GM19324 (cell line): Measurements from ENCODE around the gene IL21R.

Source experiments
- ATAC-seq: cut with Tn5 transposase; IDR thresholded peaks from one replicate; pipeline ENCODE4 v1.9.1; 2021; ENCODE audit warnings: mild to moderate bottlenecking, moderate library complexity; ENCODE audit not compliant: unreplicated experiment, low FRiP score

IL21R gene

GRCh38 chr16:27401768-27402568, at the start of gene IL21R:
Gene IL21R (plus strand): TSS chr16:27402174. CDS start chr16:27430072, 27,898 bp downstream.
- peak; percentile 66 for ATAC-seq

DNA sequence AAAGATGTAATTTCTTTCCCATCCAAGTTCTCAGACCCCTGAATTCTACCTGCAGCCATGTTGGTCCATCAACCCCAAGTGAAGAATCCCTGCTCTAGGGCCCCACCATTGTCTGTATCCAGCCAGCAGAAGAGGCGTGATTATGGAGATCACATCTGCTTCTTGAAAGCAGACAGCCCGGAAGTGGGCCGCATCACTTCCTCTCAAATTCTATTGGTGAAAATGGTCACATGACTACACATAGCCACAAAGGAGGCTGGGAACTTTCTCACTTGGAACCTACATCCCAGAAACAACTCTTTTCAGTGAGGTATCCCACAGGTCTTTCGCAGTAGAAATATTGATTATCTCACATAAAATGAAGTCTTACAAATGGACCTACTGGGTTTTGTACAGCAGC, 48.1 kb upstream of the IL21R start:
- ATAC-seq = no peak

DNA sequence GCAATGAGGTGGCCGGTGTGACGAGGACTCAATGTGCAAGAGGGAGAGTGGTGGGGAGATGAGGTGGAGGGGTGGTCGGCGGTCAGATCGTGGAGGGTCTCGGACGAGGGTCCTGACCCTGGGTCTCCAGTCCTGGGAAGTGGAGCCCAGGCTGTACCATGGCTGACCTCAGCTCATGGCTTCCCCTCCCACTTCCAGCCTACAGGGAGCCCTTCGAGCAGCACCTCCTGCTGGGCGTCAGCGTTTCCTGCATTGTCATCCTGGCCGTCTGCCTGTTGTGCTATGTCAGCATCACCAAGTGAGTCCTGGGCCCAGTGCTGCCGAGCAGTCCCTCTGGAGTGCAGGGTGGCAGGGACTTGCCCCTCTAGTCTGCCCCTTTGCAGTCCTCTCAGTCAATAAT, 46.4 kb upstream of the IL21R start:
- no peak for ATAC-seq

DNA sequence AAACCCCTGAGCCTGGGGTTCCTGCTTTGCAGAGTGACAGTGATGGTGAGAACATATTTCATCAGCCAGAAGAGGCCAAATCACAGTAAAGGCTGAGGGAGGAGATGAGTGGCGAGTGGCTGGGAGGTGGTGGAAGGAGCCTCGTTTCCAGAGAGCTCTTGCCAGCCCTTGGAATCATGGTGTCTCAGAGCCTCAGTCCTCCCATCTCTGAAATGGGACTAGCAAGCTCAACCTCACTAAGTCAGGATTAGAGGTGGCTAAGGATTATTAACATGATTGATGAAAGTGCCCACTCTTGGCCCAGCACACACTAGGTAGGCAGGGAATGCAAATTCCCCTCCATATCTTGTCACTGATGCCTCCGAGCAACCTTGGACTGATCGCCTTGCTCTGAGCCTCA, 45.2 kb upstream of the IL21R start:
- no peak for ATAC-seq

DNA sequence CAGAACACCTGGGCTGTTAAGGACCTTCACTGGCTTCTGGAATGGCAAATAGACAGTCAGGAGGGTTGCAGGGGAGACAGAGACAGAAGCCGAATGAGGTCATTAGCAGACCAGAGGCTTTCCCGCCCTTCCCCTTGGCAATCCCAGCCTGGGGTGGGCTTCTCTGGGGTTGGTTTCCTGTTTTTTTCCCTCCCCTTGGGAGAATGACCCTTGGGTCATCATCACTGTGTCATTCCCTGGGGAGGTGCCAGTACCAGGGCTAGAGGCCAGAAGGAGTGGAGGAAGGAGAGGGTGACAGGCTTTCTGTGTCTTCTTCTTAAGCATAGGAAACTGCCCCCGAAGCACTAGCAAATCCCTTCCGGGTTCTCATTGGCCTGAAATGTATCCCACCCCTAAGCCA, 42.9 kb upstream of the IL21R start:
- no peak for ATAC-seq

DNA sequence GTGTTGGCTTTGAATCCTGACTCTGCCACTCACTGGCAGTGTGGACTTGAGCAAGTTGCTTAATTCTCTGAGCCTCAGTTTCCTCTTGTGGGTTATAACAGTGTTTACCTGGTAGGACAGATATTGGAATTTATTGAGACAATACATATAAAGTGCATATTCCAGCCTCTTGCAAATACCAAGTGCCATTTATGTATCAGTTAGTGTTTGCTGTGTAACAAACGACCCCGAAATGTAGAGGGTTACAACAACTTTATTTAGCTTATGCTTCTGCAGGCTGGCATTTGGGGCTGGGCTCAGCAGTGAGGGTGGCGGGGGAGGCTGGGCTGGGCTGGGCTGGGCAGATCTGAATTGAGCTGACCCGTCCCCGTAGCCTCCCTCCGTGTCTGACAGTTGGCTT, 42.4 kb upstream of the IL21R start:
- ATAC-seq = no peak

DNA sequence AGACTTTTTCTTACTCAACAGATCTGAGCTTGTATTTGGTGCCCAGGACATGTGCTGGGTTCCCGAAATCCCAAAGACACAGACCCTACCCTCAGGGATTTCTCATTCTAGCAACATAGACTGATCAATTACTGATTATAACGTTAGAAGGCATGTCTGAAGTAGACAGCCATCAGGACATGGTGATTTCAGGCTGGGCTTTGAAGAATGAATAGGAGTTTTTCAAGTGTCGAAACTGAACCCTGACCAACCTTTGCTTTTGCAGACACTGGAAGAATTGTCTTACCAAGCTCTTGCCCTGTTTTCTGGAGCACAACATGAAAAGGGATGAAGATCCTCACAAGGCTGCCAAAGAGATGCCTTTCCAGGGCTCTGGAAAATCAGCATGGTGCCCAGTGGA, 40.0 kb upstream of the IL21R start:
- ATAC-seq = no peak

DNA sequence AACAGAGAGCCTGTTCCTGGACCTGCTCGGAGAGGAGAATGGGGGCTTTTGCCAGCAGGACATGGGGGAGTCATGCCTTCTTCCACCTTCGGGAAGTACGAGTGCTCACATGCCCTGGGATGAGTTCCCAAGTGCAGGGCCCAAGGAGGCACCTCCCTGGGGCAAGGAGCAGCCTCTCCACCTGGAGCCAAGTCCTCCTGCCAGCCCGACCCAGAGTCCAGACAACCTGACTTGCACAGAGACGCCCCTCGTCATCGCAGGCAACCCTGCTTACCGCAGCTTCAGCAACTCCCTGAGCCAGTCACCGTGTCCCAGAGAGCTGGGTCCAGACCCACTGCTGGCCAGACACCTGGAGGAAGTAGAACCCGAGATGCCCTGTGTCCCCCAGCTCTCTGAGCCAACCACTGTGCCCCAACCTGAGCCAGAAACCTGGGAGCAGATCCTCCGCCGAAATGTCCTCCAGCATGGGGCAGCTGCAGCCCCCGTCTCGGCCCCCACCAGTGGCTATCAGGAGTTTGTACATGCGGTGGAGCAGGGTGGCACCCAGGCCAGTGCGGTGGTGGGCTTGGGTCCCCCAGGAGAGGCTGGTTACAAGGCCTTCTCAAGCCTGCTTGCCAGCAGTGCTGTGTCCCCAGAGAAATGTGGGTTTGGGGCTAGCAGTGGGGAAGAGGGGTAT, 39.3 kb upstream of the IL21R start:
- ATAC-seq = no peak

DNA sequence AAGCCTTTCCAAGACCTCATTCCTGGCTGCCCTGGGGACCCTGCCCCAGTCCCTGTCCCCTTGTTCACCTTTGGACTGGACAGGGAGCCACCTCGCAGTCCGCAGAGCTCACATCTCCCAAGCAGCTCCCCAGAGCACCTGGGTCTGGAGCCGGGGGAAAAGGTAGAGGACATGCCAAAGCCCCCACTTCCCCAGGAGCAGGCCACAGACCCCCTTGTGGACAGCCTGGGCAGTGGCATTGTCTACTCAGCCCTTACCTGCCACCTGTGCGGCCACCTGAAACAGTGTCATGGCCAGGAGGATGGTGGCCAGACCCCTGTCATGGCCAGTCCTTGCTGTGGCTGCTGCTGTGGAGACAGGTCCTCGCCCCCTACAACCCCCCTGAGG, 38.7 kb upstream of the IL21R start:
- no peak for ATAC-seq

- no peak for ATAC-seq
Measured at GRCh38 chr16:27363797-27364196, 38.2 kb upstream of the IL21R start.

GRCh38 chr16:27364493-27365141, 37.4 kb upstream of the IL21R start:
- no peak for ATAC-seq

- ATAC-seq = no peak
Measured at GRCh38 chr16:27365142-27366089, 36.6 kb upstream of the IL21R start.

- ATAC-seq = no peak
Measured at GRCh38 chr16:27366687-27367460, 35.1 kb upstream of the IL21R start.

DNA sequence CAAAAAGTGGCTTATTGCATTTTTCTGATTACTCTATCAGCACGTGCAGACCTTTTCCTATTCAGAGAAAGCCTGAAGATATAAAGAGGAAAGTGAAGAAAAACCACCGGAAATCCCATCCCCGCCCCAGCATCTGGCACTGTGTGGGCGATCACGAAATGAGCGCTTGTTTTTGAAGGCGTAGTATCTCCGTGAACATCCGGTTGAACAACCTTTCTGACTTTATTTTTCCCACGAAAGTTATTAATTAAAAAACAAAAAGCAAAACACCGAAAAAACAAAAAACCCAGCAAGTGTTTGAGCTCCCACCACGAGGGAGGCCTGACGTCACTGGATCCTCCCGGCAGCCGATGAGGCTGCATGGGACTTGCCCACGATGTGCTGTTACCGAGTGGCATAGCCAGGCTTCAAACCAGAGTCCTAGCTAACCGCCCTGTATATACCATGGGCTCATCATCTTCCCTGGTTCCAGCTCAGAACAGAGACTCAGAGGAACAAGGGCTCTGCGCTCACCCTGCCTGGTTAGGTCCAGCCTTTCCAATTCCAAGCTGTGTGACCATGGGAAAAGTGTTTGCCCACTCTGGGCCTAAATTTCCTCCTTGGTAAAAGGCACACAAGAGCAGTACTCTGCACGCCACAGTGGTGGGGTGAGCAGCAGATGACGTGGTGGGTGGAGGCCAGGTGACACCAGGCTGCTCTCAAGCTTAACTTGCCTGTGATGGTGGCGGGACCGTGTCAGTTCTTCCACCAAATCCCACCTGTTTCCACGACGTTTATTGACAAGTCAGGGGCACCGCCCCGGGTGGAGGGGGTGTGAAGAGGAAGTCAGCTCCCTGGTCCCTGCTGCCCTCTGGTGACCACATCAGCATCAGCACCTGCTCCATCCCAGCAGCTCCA, 34.3 kb upstream of the IL21R start:
- peak; percentile 66 for ATAC-seq

- ATAC-seq = no peak
Measured at GRCh38 chr16:27368358-27368722, 33.6 kb upstream of the IL21R start.

DNA sequence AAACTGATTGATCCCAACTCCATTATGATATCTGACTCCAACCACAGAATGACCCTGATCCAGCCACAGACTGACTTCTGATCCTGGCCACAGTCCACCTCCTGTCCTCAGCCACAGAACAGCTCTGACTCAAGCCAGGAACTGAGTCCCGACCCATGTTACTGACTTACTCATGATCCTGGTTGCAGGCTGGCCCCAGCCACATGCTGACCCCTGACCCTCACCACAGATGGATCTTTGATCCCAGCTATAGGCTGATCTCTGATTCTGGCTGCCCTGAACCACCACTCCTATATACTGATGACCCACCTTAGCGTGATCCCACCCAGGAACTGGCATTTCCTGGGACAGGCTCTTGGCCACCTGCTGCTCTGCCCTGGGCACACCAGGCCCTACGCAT, 32.2 kb upstream of the IL21R start:
- ATAC-seq = no peak

GRCh38 chr16:27370318-27370717, 31.7 kb upstream of the IL21R start:
- ATAC-seq = no peak

GRCh38 chr16:27373312-27373711, 28.7 kb upstream of the IL21R start:
- no peak for ATAC-seq
